HTR-8/SVneo (cell line): ENCODE results near the gene RNF213.
"Not testable (repeated sequence)": the region's sequence is repeated elsewhere in the genome, so short reads cannot be mapped to it uniquely, and the experiment has no call there.

Experiments
- DNase-seq: peaks from one replicate; pipeline ENCODE4 v3.0.0; 2011; ENCODE audit warnings: low spot score, mixed read lengths; ENCODE audit not compliant: insufficient read length
- FAIRE-seq: peaks from 2 replicates; lab custom pipeline; 2011; peaks lifted over from hg19 to GRCh38; lab: Jason Lieb, UNC

RNF213 gene

DNA sequence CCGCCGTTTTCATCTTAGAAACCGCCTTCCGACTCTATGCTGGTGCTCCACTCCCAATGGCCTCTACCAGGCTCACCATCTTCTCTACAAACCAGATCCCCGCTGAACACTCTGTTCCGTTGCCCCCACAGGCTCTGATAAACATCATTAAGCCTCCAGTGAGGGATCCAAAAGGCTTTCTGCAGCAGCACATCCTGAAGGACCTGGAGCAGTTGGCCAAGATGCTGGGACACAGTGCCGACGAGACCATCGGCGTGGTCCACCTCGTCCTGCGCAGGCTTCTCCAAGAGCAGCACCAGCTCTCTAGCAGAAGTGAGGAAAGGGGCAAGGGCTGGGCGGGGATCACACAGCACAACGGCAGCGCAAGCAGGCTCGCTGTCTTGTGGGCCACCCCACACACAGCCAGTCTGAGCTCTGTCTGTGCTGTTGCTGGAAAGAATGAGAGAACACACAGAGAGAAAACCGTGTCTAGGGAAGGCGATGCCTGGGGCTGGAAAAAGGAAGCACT, 120.8 kb downstream of the RNF213 start:
- FAIRE-seq, result no peak

DNA sequence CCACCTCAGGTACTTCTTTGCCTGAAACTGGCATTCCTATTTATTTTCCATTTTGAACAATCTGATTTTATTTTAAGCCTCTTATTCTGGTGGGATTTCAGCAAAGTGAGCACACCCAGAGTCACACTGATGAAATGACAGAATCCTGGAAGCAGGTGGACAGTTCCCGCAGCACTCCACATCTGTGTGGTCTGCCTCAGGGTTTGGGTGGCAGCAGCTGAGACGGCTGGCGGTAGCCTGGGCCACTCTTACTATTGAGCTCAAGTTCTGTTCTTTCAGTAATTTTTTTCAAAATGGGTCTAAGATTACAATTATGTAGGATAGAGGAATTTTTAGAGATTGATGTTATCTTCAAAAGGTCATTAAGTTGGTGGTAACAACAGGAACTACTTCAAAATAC, 121.8 kb downstream of the RNF213 start:
- no peak for FAIRE-seq
- no peak for DNase-seq

More for the DNA sequence above, 120.8 kb downstream of the RNF213 start:
- no peak for DNase-seq

DNA sequence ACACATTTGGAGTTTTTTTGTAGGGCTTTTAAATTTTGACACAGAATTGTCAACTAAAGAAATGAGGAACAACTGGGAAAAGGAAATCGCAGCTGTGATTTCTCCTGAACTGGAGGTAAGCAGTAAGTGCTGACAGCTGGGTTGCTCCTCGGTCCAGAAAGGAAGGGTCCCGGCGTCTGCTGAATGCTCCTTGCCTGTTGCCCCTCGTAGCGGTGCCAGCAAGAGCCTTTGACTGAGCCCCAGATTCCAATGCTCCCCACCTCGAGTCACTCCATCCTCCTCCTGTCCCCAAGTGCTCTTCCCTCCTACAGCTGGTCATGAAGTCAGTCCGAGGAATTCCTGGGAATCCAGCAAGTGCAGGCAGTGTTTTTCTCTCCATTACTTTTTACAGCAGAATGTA, 122.3 kb downstream of the RNF213 start:
- DNase-seq (no peak), FAIRE-seq (no peak)

DNA sequence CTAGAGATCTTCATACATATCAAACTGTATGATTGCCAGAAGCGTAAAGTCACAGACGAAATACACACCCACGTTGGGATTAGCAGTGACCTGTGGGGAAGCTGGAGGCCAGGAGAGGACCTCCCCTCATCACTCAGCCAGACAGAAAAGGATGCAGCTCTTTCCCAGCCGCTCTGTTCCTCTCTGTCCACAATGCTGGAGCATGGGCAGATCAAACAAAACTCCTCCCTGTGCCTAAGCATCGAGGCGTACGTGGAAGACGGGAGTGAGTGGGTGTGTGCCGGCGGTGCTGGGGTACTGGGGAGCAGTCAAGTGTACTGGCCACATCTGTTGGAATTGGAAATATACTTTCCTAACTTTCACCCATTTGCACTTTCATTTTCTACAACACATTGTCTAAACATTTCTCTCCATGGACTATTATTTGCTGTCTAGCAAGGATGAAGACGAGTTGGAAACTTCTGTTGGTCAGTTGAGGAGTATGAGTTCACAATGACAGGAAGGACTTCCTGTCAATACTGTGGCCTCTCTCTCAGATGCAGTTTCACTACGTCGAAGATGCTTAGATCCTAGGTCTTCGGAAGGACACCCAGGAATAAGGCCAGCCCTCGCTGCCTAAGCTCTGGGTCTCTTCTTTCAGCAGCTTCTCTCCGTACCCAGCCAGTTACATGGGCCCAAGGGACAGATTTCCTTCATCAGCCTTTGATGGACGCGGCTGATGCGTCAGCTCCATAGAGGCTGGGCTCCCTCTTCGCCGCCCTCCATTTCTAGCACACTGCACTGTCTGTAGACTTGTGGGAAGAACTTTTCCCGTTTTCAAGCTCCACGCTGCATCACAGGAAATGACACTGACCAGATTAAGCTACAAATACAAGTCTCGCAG, 123.7 kb downstream of the RNF213 start:
- FAIRE-seq (peak; percentile 16), DNase-seq (no peak)

DNA sequence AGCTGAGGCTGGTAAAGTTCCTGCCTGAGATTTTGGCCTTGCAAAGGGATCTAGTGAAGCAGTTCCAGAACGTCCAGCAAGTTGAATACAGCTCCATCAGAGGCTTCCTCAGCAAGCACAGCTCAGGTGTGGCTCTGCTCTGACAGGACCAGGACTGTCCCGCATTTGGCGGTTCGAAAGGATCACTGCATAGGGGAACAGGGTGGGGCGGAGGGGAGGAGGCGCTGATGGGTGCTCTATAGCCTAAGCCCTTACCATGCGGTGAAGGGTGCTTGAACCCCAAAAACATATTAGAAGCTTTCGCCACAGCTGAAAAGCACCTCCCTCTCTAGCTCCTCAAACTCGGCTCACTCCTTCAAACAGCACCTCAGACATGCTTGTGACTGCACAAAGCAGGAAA, 124.4 kb downstream of the RNF213 start:
- FAIRE-seq, result no peak
- no peak for DNase-seq

DNA sequence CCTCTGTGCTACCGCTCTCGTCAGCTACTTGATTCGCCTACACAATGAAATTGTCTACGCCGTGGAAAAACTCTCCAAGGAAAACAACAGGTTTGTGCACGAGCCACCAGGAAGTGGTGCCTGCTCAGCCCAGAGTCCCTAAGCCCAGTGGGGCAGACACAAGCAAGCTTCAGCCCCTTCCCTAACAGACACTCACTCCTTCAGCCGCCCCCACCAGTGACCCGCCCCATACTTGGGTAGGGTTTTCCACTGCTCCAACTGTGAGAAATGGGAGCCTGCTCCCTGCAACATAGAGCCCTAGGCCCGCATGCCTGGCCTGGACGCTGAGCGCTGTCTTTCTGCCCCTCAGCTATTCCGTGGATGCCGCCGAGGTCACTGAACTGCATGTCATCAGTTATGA, 125.7 kb downstream of the RNF213 start:
- DNase-seq, result no peak
- no peak for FAIRE-seq

DNA sequence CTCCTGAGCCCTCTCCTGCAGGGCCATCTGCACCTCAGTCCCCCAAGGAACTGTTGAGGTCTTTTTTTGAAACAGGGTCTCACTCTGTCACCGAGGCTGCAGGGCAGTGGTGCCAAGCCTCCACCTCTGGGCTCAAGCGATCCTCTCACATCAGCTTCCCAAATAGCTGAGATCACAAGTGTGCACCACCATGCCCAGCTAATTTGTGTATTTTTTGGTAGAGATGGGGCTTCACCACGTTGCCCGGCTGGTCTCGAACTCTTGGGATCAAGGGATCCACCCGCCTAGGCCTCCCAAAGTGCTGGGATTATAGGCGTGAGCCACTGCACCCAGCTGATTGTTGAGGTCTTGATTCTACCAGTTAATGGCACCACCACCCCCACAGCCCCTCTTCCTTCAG, 126.4 kb downstream of the RNF213 start:
- FAIRE-seq (no peak), DNase-seq (no peak)

DNA sequence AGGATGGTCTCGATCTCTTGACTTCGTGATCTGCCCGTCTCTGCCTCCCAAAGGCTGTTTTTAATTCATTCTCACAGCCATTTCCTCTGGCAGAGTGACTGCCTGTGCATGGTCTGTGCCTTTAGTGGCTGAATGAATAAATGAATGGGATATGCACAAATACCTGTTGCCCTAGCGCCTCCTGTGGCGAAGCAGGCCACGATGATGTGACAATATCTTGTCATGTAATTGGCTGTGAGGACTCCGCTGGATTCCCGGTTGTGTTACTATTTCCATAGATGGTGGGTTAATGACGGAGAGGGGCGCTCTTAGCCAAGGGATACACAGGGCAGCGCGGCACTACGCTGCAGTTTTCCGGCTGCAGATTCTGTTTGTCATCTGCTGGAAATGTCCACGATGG, 127.5 kb downstream of the RNF213 start:
- no peak for FAIRE-seq
- DNase-seq, result no peak

DNA sequence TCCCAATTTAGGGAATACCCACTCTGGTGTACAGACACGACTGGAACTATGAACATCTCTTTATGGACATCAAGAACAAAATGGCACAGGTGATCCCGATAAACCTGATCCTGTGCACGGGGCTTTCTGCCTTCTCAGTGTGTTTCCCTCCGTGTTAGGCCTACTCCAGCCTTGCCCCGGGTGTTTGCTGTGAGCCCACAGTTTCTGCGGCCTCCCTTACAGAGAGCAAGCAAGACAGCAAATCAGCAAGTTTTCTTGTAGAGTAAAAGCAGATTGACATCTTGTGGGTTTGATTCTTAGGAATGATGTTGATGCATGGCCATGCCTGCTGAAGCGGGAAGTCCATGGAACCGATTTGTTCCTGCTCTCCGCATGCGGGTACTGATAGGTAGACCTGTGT, 127.9 kb downstream of the RNF213 start:
- no peak for FAIRE-seq
- no peak for DNase-seq

DNA sequence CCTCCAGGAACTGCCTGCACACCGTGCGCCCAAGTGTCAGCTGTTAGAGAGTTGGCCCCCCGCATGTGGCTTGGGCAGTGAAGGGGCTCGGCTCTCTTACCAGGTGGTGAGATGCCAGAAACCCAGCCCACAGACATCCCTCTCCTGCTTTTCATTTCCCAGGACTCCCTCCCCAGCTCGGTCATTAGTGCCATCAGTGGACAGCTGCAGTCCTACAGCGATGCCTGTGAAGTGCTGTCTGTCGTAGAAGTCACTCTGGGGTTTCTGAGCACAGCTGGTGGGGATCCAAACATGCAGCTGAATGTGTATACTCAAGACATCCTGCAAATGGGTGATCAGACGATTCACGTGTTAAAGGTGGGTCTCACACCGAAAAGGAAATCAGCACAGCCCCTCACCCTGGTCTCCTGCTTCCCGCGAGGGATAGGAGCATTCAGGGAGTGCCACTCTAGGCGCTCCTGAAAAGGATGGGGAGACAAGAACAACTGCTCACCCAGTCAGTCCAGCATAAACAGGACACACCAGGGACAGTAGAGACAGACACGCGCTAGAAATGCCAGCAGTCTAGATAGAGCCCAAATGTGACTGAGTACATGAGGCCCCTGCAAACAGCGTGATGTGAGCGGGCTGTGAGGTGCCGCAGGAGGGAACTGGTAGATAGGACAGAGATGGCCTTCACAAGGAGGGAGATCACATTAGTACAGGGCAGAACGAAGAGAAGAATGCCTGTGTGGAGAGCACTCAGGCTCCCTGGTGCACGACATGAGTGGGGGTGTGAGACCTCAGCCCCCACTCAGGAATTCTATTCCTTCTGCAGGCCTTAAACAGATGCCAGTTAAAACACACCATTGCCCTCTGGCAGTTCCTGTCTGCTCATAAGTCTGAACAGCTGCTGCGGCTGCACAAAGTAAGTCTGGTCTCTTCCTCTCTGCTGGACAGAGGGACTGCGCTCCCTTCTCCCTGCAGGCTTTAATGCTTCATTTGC, 128.7 kb downstream of the RNF213 start:
- FAIRE-seq (no peak), DNase-seq (no peak)

DNA sequence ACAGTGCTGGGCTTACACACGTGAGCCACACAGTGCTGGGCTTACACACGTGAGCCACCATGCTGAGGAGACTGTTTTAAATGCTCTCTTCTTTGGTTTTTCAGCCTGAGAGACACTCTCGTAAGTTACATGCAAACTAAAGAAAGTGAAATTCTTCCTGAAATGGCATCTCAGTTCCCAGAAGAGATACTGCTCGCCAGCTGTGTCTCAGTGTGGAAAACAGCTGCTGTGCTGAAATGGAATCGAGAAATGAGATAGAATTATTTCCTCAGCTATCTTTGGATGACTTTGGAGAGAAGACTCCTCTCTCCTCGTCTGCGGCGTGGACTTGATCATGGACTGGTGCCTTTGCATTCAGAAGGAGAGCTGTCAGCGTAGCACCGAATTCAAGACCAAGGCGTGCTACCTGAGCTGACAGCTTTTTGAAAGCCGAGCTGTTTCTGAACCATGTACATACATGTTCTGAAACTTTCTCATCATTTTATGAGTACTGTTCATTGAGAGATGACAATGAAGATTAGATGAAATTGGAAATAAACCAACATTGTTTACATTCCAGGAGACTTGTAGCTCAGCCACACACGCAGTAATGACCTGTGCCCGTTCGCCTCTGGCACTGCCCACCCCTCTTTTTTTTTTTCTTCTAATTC, 132.7 kb downstream of the RNF213 start:
- no peak for DNase-seq
- no peak for FAIRE-seq

DNA sequence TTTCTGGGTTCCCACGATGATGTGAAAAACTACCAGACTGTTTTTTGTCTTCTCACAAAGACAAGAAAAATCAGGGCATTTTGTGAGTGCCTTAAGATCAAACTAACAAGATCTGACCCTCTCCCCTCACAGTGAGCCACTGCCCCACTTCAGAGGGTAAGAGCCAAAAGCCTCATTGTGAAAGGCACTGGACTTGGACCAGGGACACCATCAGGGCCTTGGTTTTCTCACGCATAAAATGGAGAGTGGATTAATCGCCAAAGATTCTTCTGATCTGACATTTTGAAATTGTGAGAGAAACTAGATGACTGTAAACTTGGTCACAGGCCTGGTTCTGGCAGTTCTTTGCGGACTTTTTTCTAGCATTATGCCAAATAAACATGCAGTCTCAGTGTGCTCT, 133.3 kb downstream of the RNF213 start:
- no peak for FAIRE-seq
- DNase-seq, result no peak

DNA sequence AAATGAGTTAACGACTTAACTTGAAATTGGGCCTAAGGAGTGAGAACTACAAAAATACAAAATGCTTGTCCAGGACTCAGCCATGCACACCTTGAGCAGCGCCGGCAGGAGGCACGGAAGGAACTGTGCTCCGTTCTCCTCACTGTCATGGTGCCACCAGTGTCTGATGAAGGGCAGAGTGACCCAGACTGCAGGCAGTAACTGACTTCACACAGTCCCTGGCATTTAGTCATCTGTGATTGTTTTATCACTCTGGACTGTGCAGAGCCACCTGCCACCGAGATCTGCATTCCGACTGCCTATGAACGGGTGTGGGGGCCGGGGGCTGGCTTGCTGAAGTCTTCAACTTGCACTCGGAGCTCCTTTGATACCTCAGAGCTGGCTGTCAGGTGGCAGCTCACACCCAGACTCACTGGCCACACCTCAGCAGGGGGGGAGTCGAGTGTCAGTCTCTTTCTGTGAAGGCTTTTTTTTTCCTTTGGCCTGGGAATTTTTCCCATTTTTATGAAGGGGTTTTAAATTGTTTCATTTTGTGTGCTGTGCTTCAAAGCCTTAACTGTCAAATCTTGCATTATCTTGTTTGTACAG, 134.1 kb downstream of the RNF213 start:
- no peak for FAIRE-seq

DNA sequence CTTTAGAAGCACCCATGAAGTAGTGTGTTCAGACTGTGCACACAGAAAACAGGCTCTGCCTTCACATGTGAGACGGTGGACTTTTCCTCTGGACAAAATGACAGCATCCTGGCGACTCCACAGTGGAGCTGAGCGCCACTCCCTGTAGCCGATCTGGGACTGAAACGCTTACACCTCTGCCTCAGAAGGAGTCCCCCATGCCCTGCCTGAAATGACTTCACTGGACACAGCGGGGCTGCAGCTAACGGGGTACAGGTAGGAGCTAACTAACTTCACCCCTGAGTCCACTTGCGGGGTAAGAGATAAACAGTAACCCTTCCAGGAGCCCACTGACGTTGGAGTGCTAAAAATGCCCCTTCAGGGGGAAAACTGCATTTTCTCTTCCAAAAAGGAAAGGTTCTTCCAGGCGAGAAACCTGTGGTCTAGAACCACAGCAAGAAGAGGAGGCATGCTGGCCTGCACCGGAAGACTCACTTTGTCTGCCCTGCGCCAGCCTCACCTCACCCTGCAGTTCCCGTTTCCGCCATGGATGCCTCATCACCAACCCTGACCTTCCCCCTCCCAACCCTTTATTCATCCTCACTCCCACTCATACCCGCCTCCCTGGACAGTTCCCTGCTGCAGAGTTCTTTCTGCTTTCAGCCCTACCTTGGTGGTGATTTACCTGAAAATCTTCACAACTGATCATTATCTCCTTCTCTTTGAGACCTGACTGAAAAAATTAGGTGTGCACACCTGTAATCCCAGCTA, 134.9 kb downstream of the RNF213 start:
- DNase-seq (no peak), FAIRE-seq (no peak)

More for the DNA sequence above, 134.1 kb downstream of the RNF213 start:
- no peak for DNase-seq

DNA sequence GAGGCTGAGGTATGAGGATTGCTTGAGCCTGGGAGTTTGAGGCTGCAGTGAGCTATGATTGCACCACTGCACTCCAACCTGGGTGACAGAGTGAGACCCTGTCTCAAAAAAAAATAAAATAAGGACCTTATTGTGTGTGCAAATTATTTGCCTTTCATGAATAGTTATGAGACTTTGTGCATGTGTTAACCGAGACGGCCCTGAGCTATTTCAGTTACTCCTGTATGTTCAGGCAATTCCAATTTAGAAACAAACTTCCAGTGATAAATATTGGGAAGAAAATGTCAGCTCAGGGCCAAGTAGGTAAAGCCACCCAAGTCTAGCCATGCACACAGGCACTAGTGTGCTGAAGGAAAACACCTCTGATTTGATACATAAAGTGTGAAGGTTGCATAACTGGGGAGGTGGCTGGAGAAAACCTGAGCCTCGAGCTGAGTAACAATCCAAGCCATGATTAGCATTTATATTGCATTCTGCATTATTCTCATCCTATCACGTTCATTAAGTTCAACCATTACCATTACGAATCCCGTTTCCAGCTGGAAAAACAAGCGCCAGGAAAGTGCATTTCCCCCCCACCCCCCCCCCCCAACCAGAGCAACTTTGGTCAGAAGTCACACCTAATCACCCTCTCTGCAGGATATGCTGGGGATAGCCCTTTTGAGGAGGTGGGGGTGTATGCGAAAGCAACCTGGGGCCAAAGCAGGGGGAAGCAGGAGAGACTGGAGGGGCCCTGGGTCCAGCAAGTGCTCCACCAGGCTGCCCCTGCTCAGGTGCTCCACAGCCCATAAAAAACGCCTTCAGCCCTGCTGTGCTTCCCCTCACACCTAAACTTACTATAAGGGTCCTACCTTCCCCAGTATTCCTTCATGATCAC, 135.7 kb downstream of the RNF213 start:
- DNase-seq, result no peak

DNA sequence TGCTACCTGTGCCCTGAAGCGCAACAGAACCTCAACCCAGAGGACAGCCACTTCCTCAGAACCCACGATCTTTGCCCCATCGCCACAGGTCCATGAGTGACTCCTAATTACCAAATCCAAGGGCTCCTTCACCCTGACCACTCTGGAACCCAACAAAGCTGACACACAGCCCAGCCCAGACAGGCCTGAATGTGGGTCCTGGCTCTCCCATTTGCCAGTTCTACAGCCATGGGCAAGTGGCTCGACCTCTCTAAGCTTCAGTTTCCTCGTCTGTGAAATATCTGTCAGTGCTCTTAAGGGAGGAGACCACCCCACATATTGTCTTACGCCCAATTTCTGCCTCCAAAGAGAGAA, 136.4 kb downstream of the RNF213 start:
- FAIRE-seq, result no peak
- DNase-seq, result no peak

More for the DNA sequence above, 135.7 kb downstream of the RNF213 start:
- no peak for FAIRE-seq

DNA sequence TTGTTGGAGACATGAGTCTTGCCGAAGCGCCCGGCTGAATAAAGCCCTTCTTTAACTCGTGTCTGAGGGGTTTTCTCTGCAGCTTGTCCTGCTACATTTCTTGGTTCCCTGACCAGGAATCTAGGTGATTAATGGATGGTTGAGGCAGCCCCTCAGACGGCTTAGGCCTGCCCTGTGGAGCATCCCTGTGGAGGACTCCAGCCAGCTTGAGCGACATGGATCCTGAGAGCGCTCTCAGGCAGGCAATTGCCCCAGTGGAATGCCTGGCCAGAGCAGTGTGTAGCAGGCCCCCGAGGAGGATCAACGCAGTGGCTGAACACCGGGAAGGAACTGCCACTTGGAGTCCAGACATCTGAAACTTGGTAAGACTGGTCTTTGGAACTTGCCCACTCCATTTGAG, 137.0 kb downstream of the RNF213 start:
- FAIRE-seq (no peak), DNase-seq (no peak)

DNA sequence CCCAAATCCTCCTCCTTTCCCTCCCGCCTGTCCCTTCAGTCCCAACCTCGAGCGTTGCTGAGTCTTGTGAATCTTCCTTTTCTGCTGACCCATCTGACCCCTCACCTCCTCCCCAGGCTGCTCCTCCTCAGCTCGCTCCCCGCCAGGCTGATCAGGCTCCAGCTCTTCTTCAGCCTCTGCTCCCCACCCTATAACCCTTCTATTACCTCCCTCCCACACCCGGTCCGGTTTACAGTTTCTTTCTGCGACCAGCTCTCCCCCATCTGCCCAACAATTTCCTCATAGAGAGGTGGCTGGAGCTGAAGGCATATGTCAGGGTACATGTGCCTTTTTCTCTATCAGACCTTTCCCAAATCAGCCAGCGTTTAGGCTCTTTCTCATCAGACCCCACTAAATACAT, 140.4 kb downstream of the RNF213 start:
- FAIRE-seq, DNase-seq: not testable (repeated sequence)
